Stimulated activated naive CD8-positive, alpha-beta T cell treated with anti-CD3 and anti-CD28 coated beads, Interleukin-15, Interleukin-2, amounts not matched to agents 100 U/mL and 50 U/mL, for 24 hours (primary cell): ENCODE measurements around the gene ENAH.
A peak's percentile ranks its signal among the peaks of the same experiment; 100 is the strongest.

Source experiments
- ATAC-seq: fragments of 150-1000 bp; cut with Tn5 transposase; one replicate; pipeline ENCODE4 v1.10.0; 2021
- DNase-seq: peaks from one replicate; pipeline ENCODE4 v3.0.0; 2021

The ENAH gene

GRCh38 chr1:225471109-225471452 lies 181.8 kb downstream of the ENAH start:
- DNase-seq: no peak
- ATAC-seq: no peak

- ATAC-seq (no peak), DNase-seq (no peak)
Measured at GRCh38 chr1:225470211-225471108, 182.5 kb downstream of the ENAH start.

DNA sequence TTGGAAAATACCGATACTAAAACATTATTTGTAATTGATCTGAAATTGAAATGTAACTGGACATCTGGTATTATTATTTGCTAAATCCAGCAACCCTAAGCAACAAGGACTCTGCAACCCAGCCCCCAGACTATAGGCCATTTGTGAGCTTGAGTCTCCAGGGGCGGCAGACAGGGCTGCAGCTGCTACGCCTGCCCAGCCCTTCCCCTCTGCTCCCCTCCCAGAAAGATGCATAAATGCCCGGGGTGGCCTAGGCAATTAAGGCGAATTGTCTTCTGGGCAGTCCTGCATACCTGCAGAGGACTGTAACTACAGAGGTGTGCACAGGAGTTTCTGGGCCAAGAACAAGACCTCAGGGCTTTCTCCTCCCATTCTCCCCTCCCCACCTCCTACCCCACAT lies 183.9 kb downstream of the ENAH start:
- no peak for DNase-seq
- no peak for ATAC-seq

DNA sequence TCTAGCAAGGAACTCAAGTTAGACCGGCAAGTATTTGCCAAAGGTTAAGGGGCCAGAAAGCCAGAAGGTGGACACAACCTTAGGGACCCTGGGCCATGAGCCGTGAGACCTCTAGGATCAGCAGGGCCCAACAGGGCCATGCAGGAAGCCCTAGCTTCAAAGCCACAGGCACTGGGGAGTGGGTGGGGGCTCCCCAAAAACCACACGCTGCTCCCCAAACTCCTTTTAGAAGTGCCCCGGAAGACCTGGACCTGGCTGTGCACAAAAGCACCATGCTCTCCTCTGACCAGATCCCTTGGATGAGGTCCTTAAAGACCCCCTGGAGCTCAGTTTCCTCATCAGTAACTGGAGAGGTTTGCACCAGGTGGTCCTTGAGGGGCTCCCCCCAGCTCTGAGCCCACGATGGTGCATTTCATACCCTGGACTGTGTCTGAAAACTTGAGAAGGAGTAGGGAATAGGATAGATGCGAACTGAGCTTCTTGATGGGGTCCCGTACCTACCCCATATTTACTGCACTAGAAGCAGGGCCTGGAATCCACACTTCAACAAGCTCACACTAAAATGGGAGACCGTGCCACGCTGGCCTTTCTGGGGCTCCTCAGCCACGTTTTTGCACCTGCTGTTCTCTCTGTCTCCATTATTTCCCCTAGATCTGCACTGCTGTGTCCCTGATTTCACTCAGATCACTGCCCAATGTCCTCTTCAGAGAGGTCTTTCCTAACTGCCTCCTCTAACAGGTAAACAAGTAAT lies 184.5 kb downstream of the ENAH start:
- ATAC-seq: peak; percentile 25

DNA sequence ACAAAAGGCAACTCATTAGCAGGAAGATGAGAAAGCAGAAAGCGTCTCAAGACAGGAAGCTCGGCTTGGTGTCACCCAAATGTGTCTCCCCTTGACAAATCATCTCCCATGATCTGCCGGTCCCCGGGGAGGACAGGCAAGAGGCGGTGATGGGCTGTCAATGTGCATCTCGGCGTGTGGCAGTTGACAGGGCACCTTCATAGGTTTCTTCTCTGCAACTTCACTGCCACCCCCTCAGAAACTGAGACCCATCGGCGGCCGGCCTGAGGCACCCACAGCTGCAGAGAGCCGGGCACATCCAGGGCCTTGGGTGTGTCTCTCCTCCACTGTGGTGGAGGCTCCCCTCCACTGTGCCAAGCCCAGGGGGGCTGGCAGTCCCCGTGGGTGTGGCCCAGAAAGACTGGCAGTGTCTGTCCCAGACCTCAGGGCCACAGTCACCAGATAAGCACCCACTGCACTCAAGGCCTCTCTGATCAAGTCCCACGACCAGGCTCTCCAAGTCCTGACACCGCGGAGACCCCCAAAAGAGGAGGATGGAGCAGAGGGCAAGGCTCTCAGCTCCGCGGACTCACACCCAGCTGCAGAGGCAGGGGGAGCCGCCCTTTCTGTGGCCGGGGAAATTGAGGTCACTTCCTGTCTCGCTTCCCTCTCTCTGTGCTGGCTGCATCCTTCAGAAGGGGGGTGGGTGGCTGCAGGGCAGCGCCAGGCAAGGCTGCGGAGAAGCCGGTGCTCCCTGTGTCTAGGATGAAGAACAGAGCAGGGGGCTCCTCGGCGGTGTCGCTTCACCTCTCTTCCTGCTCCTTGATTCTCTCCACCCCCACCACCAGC lies 185.5 kb downstream of the ENAH start:
- peak; percentile 91 for ATAC-seq
- peak; percentile 83 for DNase-seq

More for the DNA sequence above, 184.5 kb downstream of the ENAH start:
- peak; percentile 52 for DNase-seq

DNA sequence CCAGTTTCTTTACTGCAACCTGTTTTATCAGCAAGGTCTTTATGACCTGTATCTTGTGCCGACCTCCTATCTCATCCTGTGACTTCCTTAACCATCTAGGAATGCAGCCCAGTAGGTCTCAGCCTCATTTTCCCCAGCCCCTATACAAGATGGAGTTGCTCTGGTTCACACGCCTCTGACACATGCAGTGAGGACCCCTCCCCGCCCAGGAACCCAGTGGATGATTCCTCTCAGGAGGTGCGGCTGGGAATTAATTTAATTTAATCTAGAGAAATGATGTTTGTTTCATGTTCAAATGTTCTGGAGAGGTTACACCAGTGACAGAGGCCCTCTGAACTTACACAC lies 186.1 kb downstream of the ENAH start:
- DNase-seq (no peak), ATAC-seq (no peak)

GRCh38 chr1:225465793-225466517 lies 187.0 kb downstream of the ENAH start:
- ATAC-seq: no peak
- DNase-seq: no peak

DNA sequence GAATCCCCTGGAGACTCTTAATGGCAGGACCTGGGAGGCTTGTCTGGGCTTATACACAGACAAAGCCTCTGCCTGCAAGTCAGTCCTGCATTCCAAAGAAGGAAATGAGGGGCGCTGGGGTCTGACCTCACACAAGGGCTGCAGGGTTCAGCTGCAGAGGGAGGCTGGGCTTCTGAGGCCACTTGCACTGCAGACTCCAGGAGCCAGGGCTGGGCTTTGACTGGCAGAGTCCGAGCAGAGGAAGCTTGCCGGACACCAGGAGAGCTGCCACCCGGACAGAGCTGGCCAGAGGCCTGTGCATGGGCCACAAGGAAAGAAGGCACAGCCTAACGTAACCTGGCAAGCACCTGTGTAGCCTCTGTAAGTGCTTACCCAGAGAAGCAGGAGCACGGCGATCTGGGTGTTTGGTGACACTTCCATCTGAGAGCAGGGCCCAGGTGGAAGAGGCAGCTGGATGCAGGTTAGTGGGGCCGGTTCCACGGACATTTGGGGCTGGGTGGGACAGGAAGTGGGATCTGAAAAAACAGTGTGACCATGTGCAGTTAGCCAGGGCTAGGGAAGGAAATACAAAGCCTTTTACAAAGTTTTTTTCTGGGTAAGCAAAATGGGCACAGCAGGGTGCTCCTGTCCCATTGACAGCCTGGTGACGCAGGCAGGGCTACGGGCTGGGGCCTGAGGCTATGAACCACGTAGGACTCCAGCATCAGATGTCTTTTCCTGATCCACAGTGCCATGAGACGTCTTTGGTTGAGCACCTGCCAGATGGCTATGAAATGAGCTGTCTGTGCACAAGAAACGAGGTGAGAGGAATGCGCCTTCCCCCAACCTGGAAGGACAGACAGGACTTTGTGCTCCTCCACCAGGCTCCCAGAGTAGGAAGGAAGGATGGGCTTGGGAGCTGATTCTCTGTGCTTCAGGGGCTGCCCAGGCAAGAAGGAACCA lies 187.8 kb downstream of the ENAH start:
- ATAC-seq (no peak), DNase-seq (no peak)

GRCh38 chr1:225462714-225463574 lies 190.0 kb downstream of the ENAH start:
- DNase-seq: no peak
- no peak for ATAC-seq

- ATAC-seq: no peak
- no peak for DNase-seq
Measured at GRCh38 chr1:225462429-225462713, 190.6 kb downstream of the ENAH start.

DNA sequence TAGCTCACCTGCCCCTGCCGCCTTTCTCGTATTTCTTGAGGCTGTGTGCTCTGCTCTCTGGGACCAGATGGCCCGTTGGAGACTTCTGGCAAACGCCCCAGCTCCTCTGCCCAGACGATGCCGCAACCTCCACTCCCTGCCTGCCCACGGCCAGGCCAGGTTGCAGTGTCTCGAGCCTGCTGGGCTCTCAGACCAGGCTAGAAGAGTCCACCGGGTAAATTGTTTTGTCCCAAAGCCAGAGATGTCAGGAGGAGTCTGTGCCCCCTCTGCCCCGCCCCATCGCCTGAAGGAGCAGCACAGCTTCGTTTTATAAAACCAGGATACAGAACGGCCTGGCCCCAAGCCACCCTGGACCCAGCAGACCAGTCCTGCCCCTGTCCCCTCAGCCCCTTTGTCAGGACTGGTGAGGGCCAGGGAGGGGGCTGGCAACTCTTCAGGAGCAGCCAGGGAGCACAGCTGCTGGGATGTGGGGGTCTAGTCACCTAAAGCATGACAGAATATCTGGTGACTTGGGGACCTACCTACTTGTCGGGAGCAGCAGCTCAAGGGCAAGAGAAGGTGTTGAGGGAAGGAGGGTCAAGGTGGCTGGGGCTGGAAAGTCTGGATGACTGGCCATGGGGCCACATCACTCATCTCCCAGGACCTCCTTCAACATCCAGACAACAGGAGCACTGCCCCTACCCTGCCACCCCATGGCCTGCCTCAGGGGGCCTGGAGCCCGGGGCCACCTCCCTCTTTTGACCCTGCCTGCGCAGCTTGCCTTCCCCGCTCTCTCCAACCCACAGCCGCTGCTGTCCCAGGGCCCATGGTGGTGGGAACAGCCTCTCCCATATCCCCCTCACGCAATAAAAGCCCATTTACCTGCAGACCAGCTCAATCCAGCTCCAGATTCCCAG lies 191.1 kb downstream of the ENAH start:
- ATAC-seq (no peak), DNase-seq (no peak)

DNA sequence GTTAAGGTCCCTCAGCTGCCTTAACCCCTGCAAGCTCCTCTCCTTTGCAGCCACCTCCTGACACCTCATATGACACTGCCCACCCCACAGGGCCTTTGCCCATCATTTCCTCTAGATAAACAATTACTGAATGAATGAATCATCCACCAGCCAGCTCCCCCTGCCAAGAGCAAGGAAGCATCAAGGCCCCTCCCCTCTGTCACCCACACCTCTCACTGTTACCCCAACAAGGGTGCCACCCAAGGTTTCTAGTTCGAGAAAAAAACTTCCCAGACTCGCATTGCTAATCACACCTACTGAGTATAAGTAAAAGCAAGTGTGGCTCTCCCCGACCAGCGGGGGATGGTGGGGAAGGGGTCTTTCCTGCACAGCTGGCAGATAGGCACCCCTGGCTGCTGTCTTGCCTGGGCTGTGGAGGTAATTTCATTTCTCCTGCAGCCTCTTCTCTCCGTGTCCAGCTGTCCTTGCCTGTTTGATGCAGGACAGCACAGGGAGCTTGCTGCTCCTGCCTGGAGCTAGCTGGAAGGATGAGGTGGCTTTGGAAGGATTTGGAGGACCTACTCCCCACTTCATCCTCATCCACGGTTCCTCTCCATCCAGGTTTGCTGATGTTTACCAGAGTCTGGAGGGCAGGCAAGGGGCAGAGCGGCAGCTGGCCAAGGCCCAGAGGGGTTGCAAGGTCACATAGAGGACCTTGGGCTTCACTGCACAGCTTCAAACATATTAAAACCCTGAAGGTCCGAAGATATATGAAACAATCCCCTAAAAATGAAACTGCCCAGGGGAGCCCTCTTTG lies 192.0 kb downstream of the ENAH start:
- ATAC-seq (peak; percentile 89), DNase-seq (peak; percentile 65)

GRCh38 chr1:225460021-225460736 lies 192.7 kb downstream of the ENAH start:
- peak; percentile 40 for ATAC-seq

DNA sequence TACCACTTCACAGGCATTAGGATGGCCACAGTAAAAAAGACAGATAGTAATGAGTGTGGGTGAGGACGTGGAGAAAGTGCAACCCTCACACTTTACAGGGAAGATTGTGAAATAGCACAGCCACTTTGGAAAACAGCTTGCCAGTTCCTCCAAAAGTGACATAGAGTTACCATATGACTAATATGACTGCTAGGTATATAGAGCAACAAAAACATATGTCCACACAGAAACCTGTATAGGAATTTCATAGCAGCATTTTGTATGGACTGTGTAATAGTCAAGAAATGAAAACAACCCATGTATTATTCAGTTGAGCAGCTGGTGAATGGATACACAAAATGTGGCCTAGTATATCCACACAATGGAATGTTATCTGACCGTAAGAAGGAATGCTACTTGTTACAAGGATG lies 194.7 kb downstream of the ENAH start:
- no peak for ATAC-seq
- no peak for DNase-seq

More at GRCh38 chr1:225460021-225460736, 192.7 kb downstream of the ENAH start:
- DNase-seq: no peak

DNA sequence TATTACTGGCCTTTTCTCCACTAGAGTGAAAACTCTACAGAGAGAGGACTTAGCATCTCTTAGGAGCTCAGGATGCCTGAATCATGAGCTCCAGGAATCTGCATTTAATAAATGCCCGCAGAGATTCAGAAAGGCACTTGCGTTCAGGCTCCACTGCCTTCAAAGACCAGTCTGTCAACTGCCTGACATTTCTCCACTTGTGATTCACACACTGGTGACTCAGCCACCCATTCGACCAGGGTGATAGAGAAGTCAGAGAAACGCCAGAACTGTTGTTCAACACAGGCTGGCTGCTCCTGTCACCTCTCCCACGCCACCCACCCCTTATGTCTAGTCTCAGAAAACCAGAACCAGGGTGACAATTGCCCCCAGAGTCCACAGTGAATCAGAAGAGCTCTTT lies 198.2 kb downstream of the ENAH start:
- ATAC-seq (peak; percentile 98), DNase-seq (peak; percentile 84)

- ATAC-seq: peak; percentile 7
Measured at GRCh38 chr1:225453797-225454648, 198.9 kb downstream of the ENAH start.

More at GRCh38 chr1:225453797-225454648, 198.9 kb downstream of the ENAH start:
- DNase-seq: no peak
